Measurements from ENCODE around the gene TMEM253. TPM values are rescaled to one million over a fixed set of nuclear protein-coding genes. Genes with fewer than 3 reads are reported as not detected.
A peak's percentile ranks its signal among the peaks of the same experiment; 100 is the strongest.

Gene TMEM253
- total and polyA plus RNA-seq, 10 donors, result 0.11 to 1.5 (median 0.29) TPM; not detected in 5

DNA sequence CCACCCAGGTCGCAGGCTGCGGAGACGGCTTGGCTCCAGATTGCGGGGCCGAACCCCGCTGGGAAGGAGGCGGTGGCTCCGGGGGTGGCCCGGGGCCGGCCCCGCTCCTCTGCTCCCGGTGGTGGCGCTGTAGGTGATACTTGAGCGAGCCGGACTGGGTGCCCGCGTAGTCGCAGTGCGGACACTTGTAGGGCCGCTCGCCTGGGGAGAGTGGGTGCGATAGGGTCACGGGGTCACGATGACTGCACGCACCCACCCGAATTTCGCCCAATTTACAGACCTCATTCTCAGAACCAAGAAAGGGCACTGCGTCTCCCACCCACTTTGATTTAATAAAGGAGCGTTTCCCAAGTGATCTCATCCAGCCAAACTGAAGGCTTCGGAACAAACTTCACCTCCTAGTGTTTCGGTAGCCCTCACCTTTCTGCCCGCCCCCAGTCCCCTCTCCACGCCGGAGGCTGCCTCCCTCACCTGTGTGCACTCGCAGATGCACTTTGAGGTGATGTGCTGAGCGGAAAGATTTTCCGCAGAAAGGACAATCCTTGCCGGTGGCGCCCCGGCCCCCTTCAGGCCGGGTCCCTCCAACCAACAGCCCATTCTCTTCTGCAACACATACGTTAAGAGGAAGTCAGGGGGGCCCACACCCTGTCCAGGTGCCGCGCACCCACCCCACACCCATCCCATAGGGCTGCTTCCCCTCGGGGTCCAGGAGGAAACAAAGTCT, 9.8 kb upstream of the TMEM253 start:
- peaks cover 0 to 69% (median 5%) of the 10 kb centered on the region in 6 donors for H3K36me3 ChIP-seq
- peak overlapping the region in 6 of 8 donors; percentile 16 to 89 (median 51) for H3K27ac ChIP-seq
- DNase-seq, result peak; percentile 85
- peak in 2 of 3 donors; percentile 4 to 5 for TF ChIP-seq POLR2AphosphoS5 (IDR thresholded peaks at IDR 0.05)
- no peak for TF ChIP-seq POLR2A (IDR thresholded peaks at IDR 0.05)
- H3K9me3 ChIP-seq, result no peaks in the 10 kb centered on the region
- intact Hi-C loops (cut with DNase I; ENCODE audit: low total_unique reads), result loop anchor here (5.0 kb wide), 1 partner anchor 74 kb away; no protein-coding TSS in a partner anchor
- 89 to 94% (median 91%) methylated on average over 39 to 45 of the region's 45 CpGs for WGBS, 5 donors
- peaks cover 11 to 72% (median 40%) of the 10 kb centered on the region in 6 donors for H3K4me1 ChIP-seq
- H3K27me3 ChIP-seq (replicated peaks in 1 of 7), result no peaks in the 10 kb centered on the region
- no peak overlapping the region for H3K4me3 ChIP-seq

DNA sequence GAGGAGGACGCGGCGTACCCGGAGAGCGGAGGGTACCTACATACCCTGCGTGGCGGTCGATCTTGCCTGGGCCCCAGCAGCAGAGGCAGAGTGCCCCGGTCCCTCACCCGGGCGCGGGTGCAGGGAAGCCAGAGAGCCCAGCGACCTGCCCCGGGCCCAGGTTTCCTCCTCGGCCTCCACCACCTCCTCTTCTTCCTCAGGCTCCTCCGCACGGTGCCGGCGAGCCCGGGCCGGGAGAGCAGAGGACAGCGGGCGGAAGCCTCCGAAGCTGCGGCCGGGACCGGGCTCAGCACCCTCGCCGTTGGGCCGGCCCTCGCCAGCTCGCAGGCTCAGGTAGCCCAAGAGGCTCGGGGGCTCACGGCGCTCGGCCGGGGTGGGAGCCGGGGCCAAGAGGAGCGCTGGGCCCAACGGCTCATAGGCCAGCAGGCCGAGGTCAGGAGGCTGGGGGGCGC, 9.0 kb upstream of the TMEM253 start:
- no peaks in the 10 kb centered on the region for H3K9me3 ChIP-seq
- WGBS, 5 donors, result 83 to 94% (median 89%) methylated on average over 41 to 42 of the region's 42 CpGs
- H3K4me1 ChIP-seq, result peaks cover 11 to 73% (median 37%) of the 10 kb centered on the region in 6 donors
- TF ChIP-seq POLR2AphosphoS5 (IDR thresholded peaks at IDR 0.05), result no peak
- TF ChIP-seq POLR2A (IDR thresholded peaks at IDR 0.05), result no peak
- TF ChIP-seq, protein P1, sequence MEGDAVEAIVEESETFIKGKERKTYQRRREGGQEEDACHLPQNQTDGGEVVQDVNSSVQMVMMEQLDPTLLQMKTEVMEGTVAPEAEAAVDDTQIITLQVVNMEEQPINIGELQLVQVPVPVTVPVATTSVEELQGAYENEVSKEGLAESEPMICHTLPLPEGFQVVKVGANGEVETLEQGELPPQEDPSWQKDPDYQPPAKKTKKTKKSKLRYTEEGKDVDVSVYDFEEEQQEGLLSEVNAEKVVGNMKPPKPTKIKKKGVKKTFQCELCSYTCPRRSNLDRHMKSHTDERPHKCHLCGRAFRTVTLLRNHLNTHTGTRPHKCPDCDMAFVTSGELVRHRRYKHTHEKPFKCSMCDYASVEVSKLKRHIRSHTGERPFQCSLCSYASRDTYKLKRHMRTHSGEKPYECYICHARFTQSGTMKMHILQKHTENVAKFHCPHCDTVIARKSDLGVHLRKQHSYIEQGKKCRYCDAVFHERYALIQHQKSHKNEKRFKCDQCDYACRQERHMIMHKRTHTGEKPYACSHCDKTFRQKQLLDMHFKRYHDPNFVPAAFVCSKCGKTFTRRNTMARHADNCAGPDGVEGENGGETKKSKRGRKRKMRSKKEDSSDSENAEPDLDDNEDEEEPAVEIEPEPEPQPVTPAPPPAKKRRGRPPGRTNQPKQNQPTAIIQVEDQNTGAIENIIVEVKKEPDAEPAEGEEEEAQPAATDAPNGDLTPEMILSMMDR (IDR thresholded peaks at IDR 0.05 in 8 of 11, conservative IDR thresholded peaks at IDR 0.05 in 3 of 11), result no peak
- H3K36me3 ChIP-seq, result peaks cover 0 to 61% (median 5%) of the 10 kb centered on the region in 6 donors
- intact Hi-C loops (cut with DNase I; ENCODE audit: low total_unique reads), result loop anchor here (5.0 kb wide), 1 partner anchor 75 kb away; no protein-coding TSS in a partner anchor
- H3K27ac ChIP-seq, result peak overlapping the region in 6 of 8 donors; percentile 1 to 89 (median 54)
- peak; percentile 85 for DNase-seq
- H3K27me3 ChIP-seq (replicated peaks in 1 of 7), result no peaks in the 10 kb centered on the region
- peak overlapping the region in 1 of 8 donors; percentile 6 for H3K4me3 ChIP-seq

DNA sequence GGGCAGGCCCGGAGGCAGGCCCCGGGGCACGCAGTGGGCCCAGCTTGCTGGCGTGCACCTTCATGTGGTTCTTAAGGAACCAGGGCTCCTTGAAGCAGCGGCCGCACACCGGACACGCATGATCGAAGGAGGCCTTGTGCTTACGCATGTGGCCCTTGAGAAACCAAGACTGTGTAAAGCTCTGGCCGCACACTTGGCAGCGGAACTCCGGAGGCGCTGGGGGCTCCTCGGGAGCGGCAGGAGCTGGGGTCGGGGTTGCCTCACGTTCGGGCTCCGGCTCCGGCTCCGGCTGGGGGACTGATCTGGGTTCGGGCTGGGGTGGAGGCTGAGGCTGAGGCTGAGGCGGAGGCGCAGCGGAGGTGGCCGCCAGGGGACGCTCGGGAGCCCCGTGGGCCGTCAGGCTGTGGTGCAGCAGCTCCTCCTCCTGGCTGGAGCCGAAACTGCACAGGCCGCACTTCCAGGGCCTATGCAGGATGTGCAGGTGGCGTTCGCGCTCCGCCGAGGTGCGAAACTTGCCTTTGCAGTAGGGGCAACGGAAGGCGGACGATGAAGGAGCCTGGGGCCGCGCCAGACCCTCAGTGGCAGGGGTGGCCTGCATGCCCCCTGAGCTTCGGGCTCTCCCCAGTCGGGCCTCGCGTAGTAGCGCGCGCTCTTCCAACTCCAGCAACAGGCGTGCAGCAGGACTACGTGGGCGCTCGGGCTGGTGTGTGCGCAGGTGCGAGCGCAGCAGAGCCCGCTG, 8.4 kb upstream of the TMEM253 start:
- Histone ChIP-seq H3K27ac (peak overlapping the region in 6 of 8 donors; percentile 1 to 89 (median 54)), H3K27me3 (replicated peaks in 1 of 7) (peaks cover 0 to 4% (median 0%) of the 10 kb centered on the region in 7 donors), H3K4me1 (peaks cover 10 to 73% (median 35%) of the 10 kb centered on the region in 6 donors), H3K36me3 (peaks cover 0 to 55% (median 5%) of the 10 kb centered on the region in 6 donors), H3K4me3 (peak overlapping the region in 1 of 8 donors; percentile 6), H3K9me3 (no peaks in the 10 kb centered on the region)
- WGBS, 5 donors, result 36 to 43% (median 39%) methylated on average over 47 to 59 of the region's 59 CpGs
- peak; percentile 98 for DNase-seq
- TF ChIP-seq, protein P1 (IDR thresholded peaks at IDR 0.05 in 8 of 11, conservative IDR thresholded peaks at IDR 0.05 in 3 of 11), result peak; percentile 100
- TF ChIP-seq POLR2A (IDR thresholded peaks at IDR 0.05), result no peak
- peak; percentile 83 to 91 (median 86) for TF ChIP-seq POLR2AphosphoS5 (IDR thresholded peaks at IDR 0.05)
- intact Hi-C loops (cut with DNase I; ENCODE audit: low total_unique reads), result loop anchor here (5.0 kb wide), 1 partner anchor 75 kb away; no protein-coding TSS in a partner anchor

DNA sequence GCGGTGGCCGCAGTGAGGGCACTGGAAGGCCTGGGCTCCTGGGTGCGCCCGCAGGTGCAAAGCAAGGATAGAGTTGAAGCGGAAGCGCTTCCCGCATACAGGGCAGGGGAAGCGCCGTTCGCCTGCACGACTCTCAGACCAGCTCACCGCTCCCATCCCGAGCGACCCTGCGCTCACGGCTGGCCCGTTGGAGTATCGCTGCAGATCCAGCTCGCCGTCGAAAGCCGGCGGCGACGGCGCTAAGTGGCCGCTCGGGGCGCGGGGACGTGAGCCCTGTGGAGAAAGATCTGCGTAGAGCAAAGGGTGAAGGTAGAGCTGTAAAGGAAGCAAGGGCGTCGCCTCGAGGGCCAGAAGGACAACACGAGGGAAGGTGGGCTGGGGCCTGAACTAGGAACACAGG, 7.8 kb upstream of the TMEM253 start:
- WGBS, 5 donors, result 77 to 87% (median 84%) methylated on average over 31 to 36 of the region's 36 CpGs
- no peaks in the 10 kb centered on the region for H3K9me3 ChIP-seq
- H3K4me3 ChIP-seq, result no peak overlapping the region
- no peak for TF ChIP-seq POLR2A (IDR thresholded peaks at IDR 0.05)
- TF ChIP-seq, protein P1 (IDR thresholded peaks at IDR 0.05 in 8 of 11, conservative IDR thresholded peaks at IDR 0.05 in 3 of 11), result no peak
- no peak for TF ChIP-seq POLR2AphosphoS5 (IDR thresholded peaks at IDR 0.05)
- peaks cover 5 to 72% (median 33%) of the 10 kb centered on the region in 6 donors for H3K4me1 ChIP-seq
- intact Hi-C loops (cut with DNase I; ENCODE audit: low total_unique reads), result loop anchor here (5.0 kb wide), 1 partner anchor 76 kb away; no protein-coding TSS in a partner anchor
- DNase-seq, result no peak
- H3K27me3 ChIP-seq (replicated peaks in 1 of 7), result peaks cover 0 to 10% (median 0%) of the 10 kb centered on the region in 7 donors
- H3K27ac ChIP-seq, result no peak overlapping the region
- peaks cover 0 to 49% (median 5%) of the 10 kb centered on the region in 6 donors for H3K36me3 ChIP-seq

All from spleen (tissue), 11 donors.